Peyer's patch (tissue), 4 donors: ENCODE measurements around the gene PRR19. TPM values are rescaled to one million over a fixed set of nuclear protein-coding genes. Genes with fewer than 3 reads are reported as not detected.

Source experiments
- DNase-seq, 3 donors: peaks; one replicate each; pipeline ENCODE4 v3.0.0-alpha.2; 2017 to 2019
- H3K27ac ChIP-seq, 4 donors: fragments of 200-600 bp; sonication (generic); one replicate each; pipeline ENCODE4 v1.5.1; 2016 to 2019
- H3K27me3 ChIP-seq, 2 donors: fragments of 200-600 bp; sonication (generic); one replicate each; pipeline ENCODE4 v1.5.1; 2019
- H3K36me3 ChIP-seq, 3 donors: fragments of 200-600 bp; sonication (generic); one replicate each; pipeline ENCODE4 v1.5.1; 2016 to 2019
- H3K4me1 ChIP-seq, 4 donors: fragments of 200-600 bp; sonication (generic); one replicate each; pipeline ENCODE4 v1.5.1; 2016 to 2019
- H3K4me3 ChIP-seq, 4 donors: fragments of 200-600 bp; sonication (generic); 1 replicate in 3 of 4; 2 replicates in 1 of 4; pipeline ENCODE4 v1.5.1; 2016 to 2019; ENCODE audit warnings: mild to moderate bottlenecking in 1 of 4
- H3K9me3 ChIP-seq, 4 donors: fragments of 200-600 bp; sonication (generic); one replicate each; pipeline ENCODE4 v1.5.1; 2016 to 2019; ENCODE audit warnings: mild to moderate bottlenecking in 1 of 4
- CTCF ChIP-seq, 6 experiments: fragments of 450-650 bp in 4 of 6; fragments of 200-600 bp in 2 of 6; sonication (generic) in 1 of 6; IDR thresholded peaks; one replicate each; pipeline ENCODE4 v1.5.1; 2017 to 2019; ENCODE audit warnings: antibody characterized with exemption in 6 of 6, mild to moderate bottlenecking in 3 of 6, moderate library complexity in 1 of 6
- POLR2A ChIP-seq, 2 donors: fragments of 450-650 bp; IDR thresholded peaks; one replicate each; pipeline ENCODE4 v1.5.1; 2017; ENCODE audit warnings: antibody characterized with exemption in 2 of 2, mild to moderate bottlenecking in 2 of 2, moderate library complexity in 2 of 2
- total RNA-seq, 4 donors: library from RNA; depleted of rRNA; stranded (reverse); fragments of >200 nt; gene quantifications; one replicate each; pipeline ENCODE4 v1.1.0, GENCODE V29; 2016

Gene PRR19
- total RNA-seq, 4 donors from 2014 or later: 1.1 TPM; not detected in 2

DNA sequence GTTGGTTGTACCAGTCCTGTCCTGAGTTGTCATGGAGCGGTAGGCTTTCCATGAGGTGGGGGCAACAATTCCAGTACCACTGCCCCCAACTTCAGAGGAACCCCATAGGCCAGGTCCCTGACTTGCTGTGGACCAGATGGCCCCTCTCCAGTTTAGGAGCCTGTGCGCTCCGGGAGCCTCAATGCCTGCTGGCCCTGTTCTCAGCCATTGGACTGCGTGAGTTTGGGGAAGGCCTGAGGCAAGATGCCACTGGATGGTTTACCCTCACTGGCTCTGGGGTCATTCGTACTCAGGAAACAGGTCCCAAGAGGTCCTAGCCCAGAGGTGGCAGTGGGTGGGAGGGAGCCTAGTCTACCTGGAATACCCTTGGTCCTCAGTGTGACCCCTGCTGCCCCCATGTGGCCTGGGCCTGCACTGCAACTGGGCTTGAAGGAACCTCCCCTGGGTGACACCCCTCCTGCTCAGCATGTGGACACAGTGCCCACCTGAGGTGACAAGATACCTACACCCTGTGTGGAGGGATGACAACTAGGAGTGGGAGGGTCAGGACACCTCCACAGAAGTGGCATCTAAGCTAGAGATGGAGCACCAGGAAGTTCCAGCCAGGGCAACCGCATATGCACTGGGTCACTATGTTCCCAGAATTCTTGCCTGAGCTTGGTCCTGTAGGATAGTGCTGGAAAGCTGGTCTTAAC, 6.0 kb upstream of the PRR19 start:
- no peak overlapping the region for H3K4me3 ChIP-seq
- TF ChIP-seq POLR2A (IDR thresholded peaks at IDR 0.05) (peak in 1 of 2 donors; percentile 10), CTCF (IDR thresholded peaks at IDR 0.05) (peak; percentile 89 to 96 (median 94))
- H3K27ac ChIP-seq: no peak overlapping the region
- peaks cover 0 to 3% (median 0%) of the 10 kb centered on the region in 4 donors for H3K4me1 ChIP-seq
- DNase-seq: peak; percentile 89 to 95 (median 94)
- no peaks in the 10 kb centered on the region for H3K9me3 ChIP-seq
- no peaks in the 10 kb centered on the region for H3K27me3 ChIP-seq
- H3K36me3 ChIP-seq: peaks cover 0 to 46% (median 0%) of the 10 kb centered on the region in 3 donors

- DNase-seq: peak in 1 of 3 donors; percentile 45
- Histone ChIP-seq H3K27me3 (no peaks in the 10 kb centered on the region), H3K4me3 (no peak overlapping the region), H3K27ac (no peak overlapping the region), H3K4me1 (peaks cover 0 to 7% (median 0%) of the 10 kb centered on the region in 4 donors), H3K36me3 (peaks cover 0 to 35% (median 0%) of the 10 kb centered on the region in 3 donors), H3K9me3 (no peaks in the 10 kb centered on the region)
- TF ChIP-seq CTCF (IDR thresholded peaks at IDR 0.05) (no peak), POLR2A (IDR thresholded peaks at IDR 0.05) (no peak)
Measured at GRCh38 chr19:42297039-42297438, 4.9 kb upstream of the PRR19 start.

DNA sequence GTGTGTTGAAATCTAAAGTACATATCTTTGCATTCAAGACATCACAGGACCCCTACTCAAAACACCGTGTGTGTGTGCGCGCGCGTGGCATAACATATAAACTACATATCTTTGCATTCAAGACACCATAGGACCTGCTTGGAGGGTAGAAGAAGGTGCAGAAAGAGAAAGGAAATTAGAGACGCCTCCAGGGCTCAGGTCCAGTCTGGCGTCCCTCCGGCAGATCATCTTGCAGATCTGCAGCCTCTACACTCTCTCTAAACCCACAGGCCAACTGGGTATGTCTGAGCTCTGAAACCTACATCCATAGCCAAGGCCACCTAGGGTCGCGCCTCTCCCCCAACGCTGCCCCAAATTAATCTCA, 1.2 kb downstream of the PRR19 start:
- DNase-seq: no peak
- H3K27ac ChIP-seq: peak overlapping the region in 3 of 4 donors; percentile 48 to 68 (median 56)
- H3K4me1 ChIP-seq: peaks cover 0 to 14% (median 0%) of the 10 kb centered on the region in 4 donors
- H3K9me3 ChIP-seq: no peaks in the 10 kb centered on the region
- TF ChIP-seq CTCF (IDR thresholded peaks at IDR 0.05) (no peak), POLR2A (IDR thresholded peaks at IDR 0.05) (no peak)
- no peaks in the 10 kb centered on the region for H3K36me3 ChIP-seq
- H3K4me3 ChIP-seq: peak overlapping the region; percentile 53 to 70 (median 56)
- H3K27me3 ChIP-seq: no peaks in the 10 kb centered on the region

- no peak overlapping the region for H3K27ac ChIP-seq
- H3K27me3 ChIP-seq: no peaks in the 10 kb centered on the region
- no peaks in the 10 kb centered on the region for H3K36me3 ChIP-seq
- DNase-seq: no peak
- H3K9me3 ChIP-seq: no peaks in the 10 kb centered on the region
- TF ChIP-seq POLR2A (IDR thresholded peaks at IDR 0.05) (no peak), CTCF (IDR thresholded peaks at IDR 0.05) (no peak)
- peaks cover 0 to 14% (median 0%) of the 10 kb centered on the region in 4 donors for H3K4me1 ChIP-seq
- no peak overlapping the region for H3K4me3 ChIP-seq
Measured at GRCh38 chr19:42303876-42304275, 1.9 kb downstream of the PRR19 start.

DNA sequence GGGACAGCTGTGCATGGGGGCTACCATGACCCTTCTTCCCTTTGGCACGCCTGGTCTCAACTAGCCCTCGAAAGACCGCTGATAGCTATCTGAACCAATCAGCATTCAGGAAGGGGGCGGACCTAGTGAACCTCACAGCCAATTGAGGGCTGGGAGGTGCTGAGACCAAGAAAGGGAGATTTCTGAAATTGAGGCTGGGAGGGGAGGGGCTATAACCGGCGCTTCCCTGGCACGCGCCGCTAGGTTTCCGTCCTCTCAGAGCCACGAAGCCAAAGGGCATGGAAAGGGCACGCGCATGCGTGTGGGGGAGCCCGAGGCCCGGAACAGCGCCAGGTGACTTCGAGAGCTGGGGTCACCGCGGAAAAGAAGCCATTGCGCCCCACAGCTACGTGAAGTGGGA, 4.7 kb downstream of the PRR19 start:
- no peak overlapping the region for H3K4me3 ChIP-seq
- peaks cover 0 to 11% (median 0%) of the 10 kb centered on the region in 4 donors for H3K4me1 ChIP-seq
- no peak for DNase-seq
- H3K9me3 ChIP-seq: no peaks in the 10 kb centered on the region
- TF ChIP-seq POLR2A (IDR thresholded peaks at IDR 0.05): no peak
- H3K27me3 ChIP-seq: no peaks in the 10 kb centered on the region
- H3K36me3 ChIP-seq: no peaks in the 10 kb centered on the region
- no peak overlapping the region for H3K27ac ChIP-seq

- peaks cover 0 to 14% (median 7%) of the 10 kb centered on the region in 4 donors for H3K4me1 ChIP-seq
- H3K36me3 ChIP-seq: no peaks in the 10 kb centered on the region
- H3K4me3 ChIP-seq: no peak overlapping the region
- H3K9me3 ChIP-seq: peaks cover 0 to 3% (median 0%) of the 10 kb centered on the region in 4 donors
- peaks cover 0 to 3% of the 10 kb centered on the region in 2 donors for H3K27me3 ChIP-seq
- DNase-seq: no peak
- no peak for TF ChIP-seq POLR2A (IDR thresholded peaks at IDR 0.05)
- TF ChIP-seq CTCF (IDR thresholded peaks at IDR 0.05): no peak
- no peak overlapping the region for H3K27ac ChIP-seq
Measured at GRCh38 chr19:42309686-42310085, 7.8 kb downstream of the PRR19 start.
